HCT116 (cell line): Measurements from ENCODE around the gene GTF2H1. TPM values are rescaled to one million over a fixed set of nuclear protein-coding genes. Genes with fewer than 3 reads are reported as not detected.

Experiments
- ATAC-seq: fragments of 200-7000 bp; cut with Tn5 transposase; 2 replicates; pipeline ENCODE4 v1.9.1; 2020; ENCODE audit warnings: mild to moderate bottlenecking, moderate library complexity
- BruUV-seq: library from RNA; stranded (reverse); fragments of 400-500 nt; replicated peaks from 2 replicates; lab custom pipeline; 2021; lab: Mats Ljungman, UMichigan
- CTCF ChIA-PET: fragments of 300-600 bp; sonication (Branson Sonifier 250); formaldehyde crosslinking; loops from one replicate; lab custom pipeline; 2021; ENCODE audit warnings: antibody characterized with exemption; lab: Charles Lee
- POLR2A ChIA-PET: fragments of 300-600, 350-600 bp; sonication (Branson Sonifier 250); formaldehyde crosslinking; loops from one replicate; lab custom pipeline; 2021; ENCODE audit warnings: antibody characterized with exemption; lab: Charles Lee
- RAD21 ChIA-PET, 2 experiments: fragments of 300-600 bp; sonication (Branson Sonifier 250); formaldehyde crosslinking; loops; one replicate each; lab custom pipeline; 2023; ENCODE audit warnings: low total read pairs in 2 of 2; ENCODE audit not compliant: uncharacterized antibody in 2 of 2, unreplicated experiment in 2 of 2, low non-redundant PET in 1 of 2; lab: Charles Lee
- DNase-seq: peaks from one replicate; pipeline ENCODE4 v3.0.0-alpha.2; 2010; ENCODE audit warnings: low read depth, low spot score
- H2AFZ ChIP-seq: fragments of 200-600 bp; shearing (Covaris generic), sonication (generic); 2 replicates; pipeline ENCODE4 v1.6.1; 2017; ENCODE audit warnings: low read depth, mixed run types, mixed read lengths, antibody characterized with exemption, low read length; ENCODE audit not compliant: poor library complexity, severe bottlenecking
- H3K27ac ChIP-seq: 2 replicates; pipeline ENCODE4 v1.5.1; 2012; ENCODE audit warnings: low read depth, low read length
- H3K27me3 ChIP-seq: fragments of 200-600 bp; sonication (generic); 2 replicates; pipeline ENCODE4 v1.6.1; 2016; ENCODE audit warnings: mixed run types, low read length, mixed read lengths; ENCODE audit not compliant: insufficient read depth
- H3K36me3 ChIP-seq, 2 experiments: fragments of 200-500 bp in 1 of 2; fragments of 200-600 bp in 1 of 2; sonication (Bioruptor generic) in 1 of 2; sonication (generic) in 1 of 2; 2 replicates each; pipeline versions ENCODE4 v1.5.1 to v1.6.1; 2014 to 2016; ENCODE audit warnings: low read length in 2 of 2, inconsistent platforms in 1 of 2, mixed read lengths in 1 of 2, mixed run types in 1 of 2; ENCODE audit not compliant: insufficient read depth in 2 of 2, control insufficient read depth in 1 of 2
- H3K4me1 ChIP-seq, 2 experiments: fragments of 200-600 bp in 1 of 2; sonication (generic) in 1 of 2; 2 replicates each; pipeline versions ENCODE4 v1.5.1 to v1.6.1; 2012 to 2017; ENCODE audit warnings: low read length in 2 of 2, inconsistent platforms in 1 of 2, mild to moderate bottlenecking in 1 of 2, mixed read lengths in 1 of 2, mixed run types in 1 of 2, moderate library complexity in 1 of 2; ENCODE audit not compliant: insufficient read depth in 2 of 2, control insufficient read depth in 1 of 2
- H3K4me2 ChIP-seq: fragments of 200-600 bp; sonication (generic); 2 replicates; pipeline ENCODE4 v1.6.1; 2017; ENCODE audit warnings: mixed run types, low read length, mixed read lengths
- H3K4me3 ChIP-seq, 2 experiments: fragments of 200-600 bp in 1 of 2; sonication (generic) in 1 of 2; replicated peaks in 1 of 2; 2 replicates each; pipeline ENCODE4 v1.5.1; 2011 to 2016; ENCODE audit warnings: low read length in 2 of 2, control low read depth in 1 of 2, low read depth in 1 of 2, mild to moderate bottlenecking in 1 of 2, mixed read lengths in 1 of 2, mixed run types in 1 of 2
- H3K79me2 ChIP-seq: fragments of 200-600 bp; sonication (generic); 2 replicates; pipeline ENCODE4 v1.6.1; 2017; ENCODE audit warnings: mild to moderate bottlenecking, mixed run types, low read length, moderate library complexity, mixed read lengths; ENCODE audit not compliant: insufficient read depth
- H3K9ac ChIP-seq: fragments of 200-600 bp; sonication (generic); 2 replicates; pipeline ENCODE4 v1.6.1; 2016; ENCODE audit warnings: low read length, mixed read lengths
- H3K9me2 ChIP-seq: fragments of 200-600 bp; sonication (generic), shearing (Covaris generic); 2 replicates; pipeline ENCODE4 v1.6.1; 2017; ENCODE audit warnings: mixed run types, mild to moderate bottlenecking, moderate library complexity; ENCODE audit not compliant: insufficient read depth
- H3K9me3 ChIP-seq, 2 experiments: fragments of 200-500 bp in 1 of 2; fragments of 200-600 bp in 1 of 2; sonication (Bioruptor generic) in 1 of 2; sonication (generic) in 1 of 2; 2 replicates each; pipeline ENCODE4 v1.6.1; 2014 to 2017; ENCODE audit warnings: low read length in 2 of 2, mixed read lengths in 2 of 2, inconsistent platforms in 1 of 2, low read depth in 1 of 2, mild to moderate bottlenecking in 1 of 2, mixed run types in 1 of 2, moderate library complexity in 1 of 2; ENCODE audit not compliant: control insufficient read depth in 1 of 2, insufficient read depth in 1 of 2
- H4K20me1 ChIP-seq: fragments of 200-600 bp; sonication (generic), shearing (Covaris generic); 2 replicates; pipeline ENCODE4 v1.6.1; 2017; ENCODE audit warnings: mixed run types, mild to moderate bottlenecking, moderate library complexity; ENCODE audit not compliant: insufficient read depth
- ATF3 ChIP-seq: IDR thresholded peaks from 2 replicates; pipeline ENCODE4 v1.6.1; 2012
- CBX3 ChIP-seq: IDR thresholded peaks from 2 replicates; pipeline ENCODE4 v1.6.1; 2012; ENCODE audit warnings: low read depth
- CEBPB ChIP-seq: IDR thresholded peaks from 2 replicates; pipeline ENCODE4 v1.6.1; 2012; ENCODE audit warnings: low read depth
- CTCF ChIP-seq, 3 experiments: fragments of 200-600 bp in 1 of 3; sonication (generic) in 1 of 3; IDR thresholded peaks in 2 of 3; conservative IDR thresholded peaks in 1 of 3; 2 replicates each; pipeline ENCODE4 v1.5.1; 2012 to 2017; ENCODE audit warnings: low read depth in 2 of 3, low read length in 2 of 3, antibody characterized with exemption in 1 of 3, borderline replicate concordance in 1 of 3, control low read depth in 1 of 3, mild to moderate bottlenecking in 1 of 3, mixed read lengths in 1 of 3, mixed run types in 1 of 3, moderate library complexity in 1 of 3; ENCODE audit not compliant: insufficient read depth in 1 of 3
- ELF1 ChIP-seq: IDR thresholded peaks from 2 replicates; pipeline ENCODE4 v1.6.1; 2012; ENCODE audit warnings: low read depth, borderline replicate concordance
- EZH2 ChIP-seq: fragments of 200-600 bp; sonication (generic); IDR thresholded peaks from 2 replicates; pipeline ENCODE4 v1.6.1; 2017; ENCODE audit warnings: antibody characterized with exemption, mixed run types
- EZH2phosphoT487 ChIP-seq: fragments of 200-600 bp; IDR thresholded peaks from 2 replicates; pipeline ENCODE4 v1.6.1; 2018; ENCODE audit warnings: antibody characterized with exemption, borderline replicate concordance
- JUND ChIP-seq: IDR thresholded peaks from 2 replicates; pipeline ENCODE4 v1.6.1; 2012
- MAX ChIP-seq: IDR thresholded peaks from 2 replicates; pipeline ENCODE4 v1.6.1; 2012
- POLR2A ChIP-seq: IDR thresholded peaks from 2 replicates; pipeline ENCODE4 v1.7.0; 2011; ENCODE audit warnings: borderline replicate concordance; ENCODE audit not compliant: insufficient read depth, insufficient read length; ENCODE audit errors: extremely low read depth
- POLR2AphosphoS5 ChIP-seq: IDR thresholded peaks from 2 replicates; pipeline ENCODE4 v1.6.1; 2011; ENCODE audit warnings: mild to moderate bottlenecking, low read depth, low read length, moderate library complexity
- RAD21 ChIP-seq: IDR thresholded peaks from 2 replicates; pipeline ENCODE4 v1.6.1; 2012; ENCODE audit warnings: low read depth, mild to moderate bottlenecking
- SIN3A ChIP-seq: IDR thresholded peaks from 2 replicates; pipeline ENCODE4 v1.6.1; 2012; ENCODE audit warnings: low read depth
- SP1 ChIP-seq: IDR thresholded peaks from 2 replicates; pipeline ENCODE4 v1.6.1; 2012; ENCODE audit warnings: low read depth
- SRF ChIP-seq: IDR thresholded peaks from 2 replicates; pipeline ENCODE4 v1.6.1; 2012; ENCODE audit warnings: low read depth
- TCF7L2 ChIP-seq: IDR thresholded peaks from 2 replicates; pipeline ENCODE4 v1.7.0; 2011; ENCODE audit warnings: borderline replicate concordance, inconsistent platforms; ENCODE audit not compliant: insufficient read depth, insufficient read length; ENCODE audit errors: extremely low read depth
- YY1 ChIP-seq: IDR thresholded peaks from 2 replicates; pipeline ENCODE4 v1.6.1; 2011; ENCODE audit warnings: low read length, low read depth, moderate library complexity, mild to moderate bottlenecking; ENCODE audit not compliant: insufficient replicate concordance; ENCODE audit errors: extremely low read depth
- ZBTB33 ChIP-seq: IDR thresholded peaks from 2 replicates; pipeline ENCODE4 v1.6.1; 2011; ENCODE audit warnings: mild to moderate bottlenecking, low read length, moderate library complexity; ENCODE audit not compliant: insufficient replicate concordance; ENCODE audit errors: extremely low read depth
- ZFX ChIP-seq: fragments of 450-650 bp; IDR thresholded peaks from 2 replicates; pipeline ENCODE4 v1.6.1; 2017
- ZNF274 ChIP-seq: fragments of 200-500 bp; sonication (Bioruptor generic); IDR thresholded peaks from 2 replicates; pipeline ENCODE4 v1.6.1; 2014; ENCODE audit warnings: mild to moderate bottlenecking, low read depth, low read length, inconsistent platforms
- intact Hi-C: fragments of 100-400 bp; cut with micrococcal nuclease; formaldehyde crosslinking; loops from 2 replicates; pipeline ENCODE4 v1.10.0; 2022
- total RNA-seq: library from RNA; stranded (reverse); gene quantifications from one replicate; pipeline ENCODE4 v1.2.1, GENCODE V29; 2021; ENCODE audit not compliant: unreplicated experiment

GTF2H1 gene
- total RNA-seq, 1 experiment from 2014 or later = 37.3 TPM

- no peak overlapping the region for H2AFZ ChIP-seq
- no peak overlapping the region for H3K9ac ChIP-seq
- ChIA-PET CTCF (no interaction called here), RAD21 (no interaction called here)
- H4K20me1 ChIP-seq = no peaks in the 10 kb centered on the region
- intact Hi-C loops = no loop called here
- no peak for DNase-seq
- no peaks in the 10 kb centered on the region for H3K9me3 ChIP-seq
- TF ChIP-seq SP1 (no peak), ZNF274 (no peak), MAX (no peak), TCF7L2 (no peak), RAD21 (no peak), CEBPB (no peak), POLR2AphosphoS5 (no peak), JUND (no peak), CBX3 (no peak), ZBTB33 (no peak), SRF (no peak), EZH2phosphoT487 (no peak), POLR2A (no peak), CTCF (IDR thresholded peaks at IDR 0.05 in 2 of 3, conservative IDR thresholded peaks at IDR 0.05 in 1 of 3; ENCODE audit: borderline replicate concordance in 1 of 3, insufficient read depth in 1 of 3, low read depth in 2 of 3, low read length in 2 of 3) (no peak), ATF3 (no peak), ELF1 (no peak), YY1 (no peak), SIN3A (no peak), EZH2 (no peak), ZFX (no peak)
- TF ChIP-seq, all 23 proteins: peak for 0
- Histone ChIP-seq H3K79me2 (no peaks in the 10 kb centered on the region), H3K9me2 (no peaks in the 10 kb centered on the region), H3K36me3 (peaks cover 32 to 55% of the 10 kb centered on the region in 2 experiments), H3K27ac (no peak overlapping the region), H3K4me3 (no peak overlapping the region), H3K27me3 (no peaks in the 10 kb centered on the region), H3K4me2 (no peak overlapping the region), H3K4me1 (no peaks in the 10 kb centered on the region)
- BruUV-seq = no TSS peak
- POLR2A ChIA-PET = no interaction called here
- ATAC-seq = no peak
These were observed 38.8 kb downstream of the GTF2H1 start for GRCh38 chr11:18361154-18361553.
